HEK293 (cell line): ENCODE results near the gene SH3RF3.

Experiments
- CTCF ChIA-PET: fragments of 350-600 bp; formaldehyde crosslinking; extraction: SDS; loops from one replicate; lab custom pipeline; 2021; ENCODE audit warnings: antibody characterized with exemption; lab: Yijun Ruan, JAX
- POLR2A ChIA-PET: fragments of 300-600 bp; formaldehyde crosslinking; extraction: SDS; loops from one replicate; lab custom pipeline; 2020; ENCODE audit warnings: antibody characterized with exemption, inconsistent platforms; lab: Yijun Ruan, JAX
- H3K27ac ChIP-seq: fragments of 200-500 bp; sonication (Bioruptor generic); 2 replicates; pipeline ENCODE4 v1.5.1; 2014; ENCODE audit warnings: low read depth, low read length, control low read depth, inconsistent platforms; ENCODE audit errors: extremely low read depth
- H3K36me3 ChIP-seq, 2 experiments: fragments of 200-500 bp in 1 of 2; sonication (Bioruptor generic) in 1 of 2; 1 replicate in 1 of 2; 2 replicates in 1 of 2; pipeline ENCODE4 v1.5.1; 2014 to 2017; ENCODE audit warnings: inconsistent platforms in 2 of 2, low read length in 2 of 2; ENCODE audit not compliant: control insufficient read depth in 2 of 2, insufficient read depth in 1 of 2
- H3K4me1 ChIP-seq: fragments of 200-500 bp; sonication (Bioruptor generic); 2 replicates; pipeline ENCODE4 v1.5.1; 2014; ENCODE audit warnings: mild to moderate bottlenecking, low read length, inconsistent platforms; ENCODE audit not compliant: control insufficient read depth, insufficient read depth
- H3K4me3 ChIP-seq: 2 replicates; pipeline ENCODE4 v1.5.1; 2011; ENCODE audit warnings: low read depth, mild to moderate bottlenecking, control low read depth, low read length, moderate library complexity
- H3K9me3 ChIP-seq: fragments of 200-500 bp; sonication (Bioruptor generic); 2 replicates; pipeline ENCODE4 v1.5.1; 2014; ENCODE audit warnings: low read depth, low read length, inconsistent platforms; ENCODE audit not compliant: control insufficient read depth, insufficient read depth
- EGR2 ChIP-seq: fragments of 450-650 bp; formaldehyde crosslinking; IDR thresholded peaks from 2 replicates; pipeline ENCODE4 v1.5.1; 2016; ENCODE audit warnings: low read depth, missing biosample characterization, missing genetic modification characterization
- FEZF1 ChIP-seq: fragments of 450-650 bp; formaldehyde crosslinking; IDR thresholded peaks from 2 replicates; pipeline ENCODE4 v1.5.1; 2016; ENCODE audit warnings: missing biosample characterization, missing genetic modification characterization
- GLIS2 ChIP-seq: fragments of 450-650 bp; formaldehyde crosslinking; IDR thresholded peaks from 2 replicates; pipeline ENCODE4 v1.5.1; 2016; ENCODE audit warnings: missing biosample characterization, missing genetic modification characterization
- KLF7 ChIP-seq: fragments of 450-650 bp; formaldehyde crosslinking; IDR thresholded peaks from 2 replicates; pipeline ENCODE4 v1.5.1; 2016; ENCODE audit warnings: missing biosample characterization, missing genetic modification characterization, borderline replicate concordance
- RBAK ChIP-seq: fragments of 450-650 bp; formaldehyde crosslinking; IDR thresholded peaks from 2 replicates; pipeline ENCODE4 v1.5.1; 2016; ENCODE audit warnings: missing biosample characterization, missing genetic modification characterization
- TRIM28 ChIP-seq: IDR thresholded peaks from 2 replicates; pipeline ENCODE4 v1.6.1; 2011; ENCODE audit warnings: low read length, control low read depth, borderline replicate concordance
- ZNF112 ChIP-seq: fragments of 450-650 bp; formaldehyde crosslinking; IDR thresholded peaks from 2 replicates; pipeline ENCODE4 v1.5.0; 2017; ENCODE audit warnings: missing biosample characterization, missing genetic modification characterization
- ZNF114 ChIP-seq: fragments of 450-650 bp; formaldehyde crosslinking; IDR thresholded peaks from 2 replicates; pipeline ENCODE4 v1.5.0; 2017; ENCODE audit warnings: missing biosample characterization, missing genetic modification characterization
- ZNF121 ChIP-seq: fragments of 450-650 bp; formaldehyde crosslinking; IDR thresholded peaks from 2 replicates; pipeline ENCODE4 v1.5.1; 2016; ENCODE audit warnings: missing biosample characterization, missing genetic modification characterization
- ZNF138 ChIP-seq: fragments of 450-650 bp; formaldehyde crosslinking; IDR thresholded peaks from 2 replicates; pipeline ENCODE4 v1.5.1; 2016; ENCODE audit warnings: missing biosample characterization, missing genetic modification characterization, borderline replicate concordance
- ZNF416 ChIP-seq: fragments of 450-650 bp; formaldehyde crosslinking; IDR thresholded peaks from 2 replicates; pipeline ENCODE4 v1.5.1; 2016; ENCODE audit warnings: missing biosample characterization, missing genetic modification characterization
- ZNF433 ChIP-seq: fragments of 450-650 bp; formaldehyde crosslinking; IDR thresholded peaks from 2 replicates; pipeline ENCODE4 v1.5.1; 2016; ENCODE audit warnings: missing biosample characterization, missing genetic modification characterization, low read depth
- ZNF548 ChIP-seq: fragments of 450-650 bp; formaldehyde crosslinking; IDR thresholded peaks from 2 replicates; pipeline ENCODE4 v1.5.1; 2016; ENCODE audit warnings: missing biosample characterization, missing genetic modification characterization
- ZNF571 ChIP-seq: fragments of 450-650 bp; formaldehyde crosslinking; IDR thresholded peaks from 2 replicates; pipeline ENCODE4 v1.5.0; 2017; ENCODE audit warnings: missing biosample characterization, missing genetic modification characterization
- ZNF596 ChIP-seq: fragments of 450-650 bp; IDR thresholded peaks from 2 replicates; pipeline ENCODE4 v1.5.0; 2018; ENCODE audit warnings: missing biosample characterization, mild to moderate bottlenecking, missing genetic modification characterization, moderate library complexity
- ZNF610 ChIP-seq: fragments of 450-650 bp; formaldehyde crosslinking; IDR thresholded peaks from 2 replicates; pipeline ENCODE4 v1.5.1; 2016; ENCODE audit warnings: missing biosample characterization, missing genetic modification characterization, borderline replicate concordance
- ZNF843 ChIP-seq: fragments of 450-650 bp; formaldehyde crosslinking; IDR thresholded peaks from 2 replicates; pipeline ENCODE4 v1.5.1; 2016; ENCODE audit warnings: missing biosample characterization, missing genetic modification characterization
- TF ChIP-seq, protein P1 (sequence below): fragments of 450-650 bp; formaldehyde crosslinking; IDR thresholded peaks from 2 replicates; pipeline ENCODE4 v1.5.1; 2017; ENCODE audit warnings: missing biosample characterization, missing genetic modification characterization
- TF ChIP-seq, protein P2 (sequence below): fragments of 450-650 bp; formaldehyde crosslinking; IDR thresholded peaks from 2 replicates; pipeline ENCODE4 v1.5.1; 2016; ENCODE audit warnings: missing biosample characterization, missing genetic modification characterization
- TF ChIP-seq, protein P3 (sequence below): fragments of 450-650 bp; formaldehyde crosslinking; IDR thresholded peaks from 2 replicates; pipeline ENCODE4 v1.5.1; 2017; ENCODE audit warnings: missing biosample characterization, missing genetic modification characterization

Gene SH3RF3

DNA sequence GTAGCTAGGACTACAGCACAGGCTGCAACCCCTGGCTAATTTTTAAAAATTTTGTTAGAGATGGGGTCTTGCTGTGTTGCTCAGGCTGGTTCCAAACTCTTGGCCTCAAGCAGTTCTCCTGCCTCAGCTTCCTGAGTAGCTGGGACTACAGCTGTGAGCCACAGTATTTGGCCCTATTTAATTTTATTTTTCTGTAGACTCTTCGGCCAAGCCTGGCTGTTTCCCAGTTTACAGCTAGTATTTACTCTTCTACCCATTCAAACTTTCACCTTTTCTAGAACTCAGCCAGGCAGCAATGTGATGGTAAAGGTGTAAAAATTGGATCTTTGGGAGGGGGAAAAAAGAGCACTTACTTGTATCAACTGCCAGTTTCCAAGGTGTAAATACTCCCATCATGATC lies 35.3 kb downstream of the SH3RF3 start:
- Histone ChIP-seq H3K27ac (no peak overlapping the region), H3K9me3 (no peaks in the 10 kb centered on the region), H3K4me3 (no peak overlapping the region), H3K36me3 (no peaks in the 10 kb centered on the region), H3K4me1 (peaks cover 19% of the 10 kb centered on the region)
- ChIA-PET CTCF (interaction anchor here (0.7 kb wide), 1 partner anchor 175 kb away, joined by 3 read pairs; no protein-coding TSS in a partner anchor), POLR2A (no interaction called here)
- TF ChIP-seq ZNF114 (tag by site-specific recombination): no peak
- no peak for TF ChIP-seq ZNF571 (tag by site-specific recombination)
- TF ChIP-seq KLF7 (tag by site-specific recombination): no peak
- no peak for TF ChIP-seq ZNF112
- 0 out of 2 replicates have a peak, but pooled peaks have one; percentile 0 for TF ChIP-seq ZNF121 (tag by site-specific recombination)
- no peak for TF ChIP-seq GLIS2
- TF ChIP-seq EGR2 (tag by site-specific recombination): no peak
- TF ChIP-seq ZNF416 (tag by site-specific recombination): no peak

DNA sequence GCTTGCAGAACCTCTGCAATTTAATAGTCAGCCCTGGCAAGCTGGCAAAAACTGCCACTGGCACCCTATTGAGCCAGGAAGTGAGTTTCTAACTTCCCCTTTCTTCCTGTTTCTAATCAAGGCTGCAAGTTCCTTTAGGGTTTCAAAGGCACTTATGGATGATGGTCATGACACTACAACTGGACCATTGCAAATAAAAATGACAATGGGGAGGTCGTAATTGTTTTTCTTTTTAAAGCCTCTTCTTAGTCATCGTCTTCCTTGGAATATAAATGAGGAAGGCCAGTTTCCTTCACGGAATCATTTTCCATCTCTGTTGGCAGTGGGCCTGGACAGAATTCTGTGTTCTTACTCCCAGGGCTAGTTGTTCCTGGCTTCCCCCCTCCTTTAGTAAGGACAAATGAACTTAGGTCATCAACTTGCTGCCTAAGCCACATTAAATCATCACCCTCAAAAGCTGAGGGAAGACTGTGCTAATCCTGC lies 35.8 kb downstream of the SH3RF3 start:
- CTCF ChIA-PET: no interaction called here
- Histone ChIP-seq H3K4me1 (peaks cover 19% of the 10 kb centered on the region), H3K4me3 (no peak overlapping the region), H3K27ac (no peak overlapping the region), H3K9me3 (no peaks in the 10 kb centered on the region), H3K36me3 (no peaks in the 10 kb centered on the region)
- POLR2A ChIA-PET: no interaction called here
- TF ChIP-seq ZNF843 (tag by site-specific recombination) (0 out of 2 replicates have a peak, but pooled peaks have one; percentile 32), FEZF1 (peak; percentile 10; the same call in 1 of the 2 replicates), TRIM28 (0 out of 2 replicates have a peak, but pooled peaks have one; percentile 12), ZNF548 (tag by site-specific recombination) (no peak), ZNF610 (tag by site-specific recombination) (no peak), ZNF596 (tag by site-specific recombination) (no peak), ZNF138 (no peak), ZNF433 (tag by site-specific recombination) (no peak), RBAK (tag by site-specific recombination) (no peak)
- TF ChIP-seq, protein P1, sequence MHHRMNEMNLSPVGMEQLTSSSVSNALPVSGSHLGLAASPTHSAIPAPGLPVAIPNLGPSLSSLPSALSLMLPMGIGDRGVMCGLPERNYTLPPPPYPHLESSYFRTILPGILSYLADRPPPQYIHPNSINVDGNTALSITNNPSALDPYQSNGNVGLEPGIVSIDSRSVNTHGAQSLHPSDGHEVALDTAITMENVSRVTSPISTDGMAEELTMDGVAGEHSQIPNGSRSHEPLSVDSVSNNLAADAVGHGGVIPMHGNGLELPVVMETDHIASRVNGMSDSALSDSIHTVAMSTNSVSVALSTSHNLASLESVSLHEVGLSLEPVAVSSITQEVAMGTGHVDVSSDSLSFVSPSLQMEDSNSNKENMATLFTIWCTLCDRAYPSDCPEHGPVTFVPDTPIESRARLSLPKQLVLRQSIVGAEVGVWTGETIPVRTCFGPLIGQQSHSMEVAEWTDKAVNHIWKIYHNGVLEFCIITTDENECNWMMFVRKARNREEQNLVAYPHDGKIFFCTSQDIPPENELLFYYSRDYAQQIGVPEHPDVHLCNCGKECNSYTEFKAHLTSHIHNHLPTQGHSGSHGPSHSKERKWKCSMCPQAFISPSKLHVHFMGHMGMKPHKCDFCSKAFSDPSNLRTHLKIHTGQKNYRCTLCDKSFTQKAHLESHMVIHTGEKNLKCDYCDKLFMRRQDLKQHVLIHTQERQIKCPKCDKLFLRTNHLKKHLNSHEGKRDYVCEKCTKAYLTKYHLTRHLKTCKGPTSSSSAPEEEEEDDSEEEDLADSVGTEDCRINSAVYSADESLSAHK (tag by site-specific recombination): peak; percentile 94
- TF ChIP-seq, protein P2, sequence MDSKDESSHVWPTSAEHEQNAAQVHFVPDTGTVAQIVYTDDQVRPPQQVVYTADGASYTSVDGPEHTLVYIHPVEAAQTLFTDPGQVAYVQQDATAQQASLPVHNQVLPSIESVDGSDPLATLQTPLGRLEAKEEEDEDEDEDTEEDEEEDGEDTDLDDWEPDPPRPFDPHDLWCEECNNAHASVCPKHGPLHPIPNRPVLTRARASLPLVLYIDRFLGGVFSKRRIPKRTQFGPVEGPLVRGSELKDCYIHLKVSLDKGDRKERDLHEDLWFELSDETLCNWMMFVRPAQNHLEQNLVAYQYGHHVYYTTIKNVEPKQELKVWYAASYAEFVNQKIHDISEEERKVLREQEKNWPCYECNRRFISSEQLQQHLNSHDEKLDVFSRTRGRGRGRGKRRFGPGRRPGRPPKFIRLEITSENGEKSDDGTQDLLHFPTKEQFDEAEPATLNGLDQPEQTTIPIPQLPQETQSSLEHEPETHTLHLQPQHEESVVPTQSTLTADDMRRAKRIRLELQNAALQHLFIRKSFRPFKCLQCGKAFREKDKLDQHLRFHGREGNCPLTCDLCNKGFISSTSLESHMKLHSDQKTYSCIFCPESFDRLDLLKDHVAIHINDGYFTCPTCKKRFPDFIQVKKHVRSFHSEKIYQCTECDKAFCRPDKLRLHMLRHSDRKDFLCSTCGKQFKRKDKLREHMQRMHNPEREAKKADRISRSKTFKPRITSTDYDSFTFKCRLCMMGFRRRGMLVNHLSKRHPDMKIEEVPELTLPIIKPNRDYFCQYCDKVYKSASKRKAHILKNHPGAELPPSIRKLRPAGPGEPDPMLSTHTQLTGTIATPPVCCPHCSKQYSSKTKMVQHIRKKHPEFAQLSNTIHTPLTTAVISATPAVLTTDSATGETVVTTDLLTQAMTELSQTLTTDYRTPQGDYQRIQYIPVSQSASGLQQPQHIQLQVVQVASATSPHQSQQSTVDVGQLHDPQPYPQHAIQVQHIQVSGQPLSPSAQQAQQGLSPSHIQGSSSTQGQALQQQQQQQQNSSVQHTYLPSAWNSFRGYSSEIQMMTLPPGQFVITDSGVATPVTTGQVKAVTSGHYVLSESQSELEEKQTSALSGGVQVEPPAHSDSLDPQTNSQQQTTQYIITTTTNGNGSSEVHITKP (tag by site-specific recombination): peak; percentile 87
- TF ChIP-seq, protein P3, sequence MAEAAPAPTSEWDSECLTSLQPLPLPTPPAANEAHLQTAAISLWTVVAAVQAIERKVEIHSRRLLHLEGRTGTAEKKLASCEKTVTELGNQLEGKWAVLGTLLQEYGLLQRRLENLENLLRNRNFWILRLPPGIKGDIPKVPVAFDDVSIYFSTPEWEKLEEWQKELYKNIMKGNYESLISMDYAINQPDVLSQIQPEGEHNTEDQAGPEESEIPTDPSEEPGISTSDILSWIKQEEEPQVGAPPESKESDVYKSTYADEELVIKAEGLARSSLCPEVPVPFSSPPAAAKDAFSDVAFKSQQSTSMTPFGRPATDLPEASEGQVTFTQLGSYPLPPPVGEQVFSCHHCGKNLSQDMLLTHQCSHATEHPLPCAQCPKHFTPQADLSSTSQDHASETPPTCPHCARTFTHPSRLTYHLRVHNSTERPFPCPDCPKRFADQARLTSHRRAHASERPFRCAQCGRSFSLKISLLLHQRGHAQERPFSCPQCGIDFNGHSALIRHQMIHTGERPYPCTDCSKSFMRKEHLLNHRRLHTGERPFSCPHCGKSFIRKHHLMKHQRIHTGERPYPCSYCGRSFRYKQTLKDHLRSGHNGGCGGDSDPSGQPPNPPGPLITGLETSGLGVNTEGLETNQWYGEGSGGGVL (tag by site-specific recombination): 0 out of 2 replicates have a peak, but pooled peaks have one; percentile 50
- TF ChIP-seq, all 188 proteins: peak for 6
